Suppressor macrophage (primary cell): ENCODE data around the gene LRRC8E.

Experiments used
- DNase-seq, 4 experiments: peaks; one replicate each; pipeline ENCODE4 v3.0.0-alpha.2; 2020 to 2022

Gene LRRC8E

DNA sequence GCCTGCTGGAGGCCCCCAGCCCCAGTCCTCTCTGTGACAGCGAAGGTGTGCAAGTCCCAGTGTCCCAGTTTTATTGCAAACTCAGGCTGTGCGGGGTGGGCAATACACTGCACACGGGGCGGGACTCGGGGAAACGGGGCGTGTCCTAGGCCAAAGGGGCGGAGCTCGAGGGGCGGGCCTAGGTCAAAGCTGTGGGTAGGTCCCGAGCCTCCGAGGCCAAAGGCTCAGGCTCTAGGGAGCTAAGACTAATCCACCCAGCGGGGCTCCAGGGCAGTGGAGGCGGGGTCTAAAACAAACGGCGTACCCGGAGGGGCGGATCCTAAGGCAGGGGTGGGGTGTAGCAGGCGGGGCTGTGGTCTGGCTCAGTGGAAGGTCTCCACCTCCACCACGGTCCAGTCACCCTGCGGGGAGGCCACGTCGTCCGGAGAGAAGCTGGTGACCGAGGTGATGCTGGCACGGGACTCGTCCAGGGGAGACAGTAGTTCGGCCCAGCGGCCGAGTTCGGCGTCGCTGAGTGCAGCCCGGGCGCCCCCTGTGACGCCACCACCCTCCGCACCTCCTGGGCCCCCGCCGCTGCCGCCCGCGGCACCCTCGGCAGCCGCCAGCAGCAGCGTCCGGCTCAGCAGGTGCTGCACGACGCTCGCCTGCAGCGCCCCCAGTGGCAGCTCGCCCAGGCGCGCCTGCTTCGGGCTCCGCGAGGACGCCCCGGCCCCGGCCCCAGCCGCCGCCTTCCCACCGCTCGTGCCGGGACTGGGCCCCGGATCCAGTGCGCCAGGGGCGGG, 19.4 kb upstream of the LRRC8E start:
- DNase-seq = peak; percentile 69 to 90 (median 80)

- DNase-seq = peak; percentile 21 to 72 (median 52)
These were observed 18.8 kb upstream of the LRRC8E start for GRCh38 chr19:7869453-7869909.

DNA sequence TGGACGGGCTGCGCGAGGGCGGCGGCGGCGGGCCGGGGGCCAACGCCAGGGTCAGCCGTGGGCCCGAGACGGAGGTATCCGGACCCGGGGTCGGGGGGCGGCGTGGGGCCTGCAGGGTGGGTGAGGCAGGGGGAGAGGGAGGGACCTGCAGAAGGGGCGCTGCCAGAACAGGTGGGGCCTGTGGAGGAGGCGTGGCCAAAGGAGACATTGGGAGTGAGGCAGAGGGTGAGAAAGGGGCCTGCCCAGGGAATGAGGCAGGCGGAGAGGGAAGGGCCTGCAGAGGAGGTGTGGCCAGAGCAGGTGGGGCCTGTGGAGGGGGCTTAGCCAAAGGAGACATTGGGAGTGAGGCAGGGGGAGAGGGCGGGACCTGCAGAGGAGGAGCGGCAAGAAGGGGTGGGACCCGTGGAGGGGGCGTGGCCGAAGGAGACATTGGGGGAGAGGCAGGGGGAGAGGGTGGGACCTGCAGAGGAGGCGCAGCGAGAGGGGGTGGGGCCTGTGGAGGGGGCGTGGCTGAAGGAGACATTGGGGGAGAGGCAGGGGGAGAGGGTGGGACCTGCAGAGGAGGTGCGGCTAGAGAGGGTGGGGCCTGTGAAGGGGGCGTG, 18.3 kb upstream of the LRRC8E start:
- DNase-seq = peak in 1 of 4 experiments; percentile 27

GRCh38 chr19:7870571-7871436, 17.5 kb upstream of the LRRC8E start:
- DNase-seq = peak; percentile 16 to 55 (median 39)

GRCh38 chr19:7871437-7872305, 16.6 kb upstream of the LRRC8E start:
- peak; percentile 78 to 88 (median 83) for DNase-seq

DNA sequence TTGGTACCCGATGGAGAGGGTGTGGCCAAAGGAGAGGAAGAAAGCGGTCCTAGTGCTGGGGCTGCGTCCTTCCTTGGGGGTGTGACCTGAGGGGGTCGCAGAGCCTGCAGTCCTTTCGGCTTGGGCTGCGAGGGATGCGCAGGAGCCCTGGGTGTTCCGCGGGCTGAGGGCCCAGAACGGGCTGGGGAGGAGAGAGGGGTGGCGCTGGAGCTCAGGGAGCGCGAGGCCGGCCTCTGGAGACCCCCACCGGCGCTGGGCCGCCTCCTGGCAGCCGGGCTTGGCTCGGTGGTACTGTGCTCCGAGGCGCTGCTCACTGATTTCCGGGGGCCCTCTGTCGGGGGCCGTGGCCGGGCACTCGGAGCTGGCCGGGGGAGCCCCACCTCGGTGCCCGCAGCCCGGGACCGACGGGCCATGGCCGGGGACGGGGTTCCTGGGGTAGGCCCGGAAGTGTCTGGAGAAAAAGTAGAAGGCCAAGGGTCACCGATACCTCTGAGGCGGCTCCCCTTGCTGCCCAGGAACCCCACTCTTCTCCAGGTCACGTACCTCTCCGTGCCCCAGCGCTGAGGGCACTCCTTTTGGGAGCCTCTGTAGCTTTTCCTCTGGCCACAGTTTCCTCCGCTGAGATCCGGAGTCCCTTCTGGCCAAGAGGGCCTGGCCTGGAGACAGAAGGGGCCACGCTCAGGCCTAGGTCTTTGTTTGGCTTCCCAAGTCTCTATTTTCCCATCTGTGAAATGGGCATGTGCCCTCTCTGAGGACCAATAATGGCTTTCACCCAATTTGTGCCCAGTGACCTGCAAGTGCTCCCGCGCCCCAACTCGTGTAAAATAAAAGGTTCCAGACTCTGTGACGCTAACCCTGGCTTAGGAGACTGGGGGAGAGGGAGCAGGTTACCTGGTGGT, 15.8 kb upstream of the LRRC8E start:
- no peak for DNase-seq

- no peak for DNase-seq
These were observed 14.8 kb upstream of the LRRC8E start for GRCh38 chr19:7873304-7874075.

GRCh38 chr19:7874076-7874896, 14.0 kb upstream of the LRRC8E start, which contains the start of gene PRR36:
TSS of gene PRR36 (minus strand) at chr19:7874390. CDS start at chr19:7873689, 701 bp downstream.
- no peak for DNase-seq

GRCh38 chr19:7874897-7875273, 13.4 kb upstream of the LRRC8E start:
- no peak for DNase-seq

GRCh38 chr19:7877249-7877836, 11.0 kb upstream of the LRRC8E start:
- DNase-seq = no peak

DNA sequence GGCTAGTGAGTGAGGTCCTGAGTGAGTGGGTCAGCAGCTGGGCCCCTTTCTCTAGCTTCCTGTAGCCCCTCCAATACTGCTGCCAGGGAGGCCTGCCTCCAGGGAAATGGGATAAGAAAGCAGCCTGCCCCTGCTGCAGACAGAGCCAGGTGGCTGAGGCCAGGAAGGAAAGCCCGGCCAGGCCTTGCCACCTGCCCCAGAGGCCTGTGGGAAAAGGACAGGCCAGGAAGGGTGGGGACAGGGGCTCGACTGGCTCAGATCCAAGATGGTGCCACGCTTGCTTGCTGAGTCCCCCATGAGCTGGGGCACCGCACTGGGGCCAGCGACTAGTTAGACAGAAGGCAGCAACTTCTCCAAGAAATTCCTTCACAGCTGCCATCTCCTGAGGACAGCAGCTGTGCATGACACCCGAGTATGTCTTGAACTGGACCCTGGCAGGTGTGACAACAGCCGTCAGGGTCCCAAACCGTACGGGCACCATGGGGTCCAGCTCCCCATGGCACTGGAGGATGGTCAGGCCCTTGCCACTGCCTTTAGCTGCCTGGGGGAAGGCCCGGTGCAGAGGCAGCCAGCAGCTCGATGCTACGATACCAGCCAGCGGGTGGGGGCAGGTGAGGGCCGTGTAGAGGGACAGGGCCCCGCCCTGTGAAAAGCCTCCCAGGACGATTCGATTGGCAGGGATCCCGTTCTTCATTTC, 9.1 kb upstream of the LRRC8E start:
- no peak for DNase-seq

GRCh38 chr19:7879836-7880235, 8.5 kb upstream of the LRRC8E start:
- DNase-seq = no peak

GRCh38 chr19:7881910-7882309, 6.4 kb upstream of the LRRC8E start:
- no peak for DNase-seq

DNA sequence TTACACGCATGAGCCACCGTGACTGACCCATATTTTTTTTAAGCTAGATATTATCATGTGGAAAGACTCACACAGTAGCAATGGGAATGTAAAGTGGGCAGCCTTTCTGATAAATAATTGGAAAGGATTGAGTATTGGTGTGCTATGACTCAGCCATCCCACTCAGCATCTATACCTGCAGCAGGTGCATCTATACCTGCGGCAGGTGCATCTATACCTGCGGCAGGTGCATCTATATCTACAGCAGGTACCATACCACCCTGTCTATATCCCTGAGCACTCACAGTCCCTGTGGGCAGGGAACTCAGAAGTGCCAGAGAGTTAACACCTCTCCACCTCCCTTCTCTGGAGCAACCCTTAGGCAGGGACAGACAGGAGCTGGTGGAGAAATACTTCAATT, 5.2 kb upstream of the LRRC8E start:
- DNase-seq = no peak

GRCh38 chr19:7883796-7884570, 4.3 kb upstream of the LRRC8E start:
- DNase-seq = peak in 2 of 4 experiments; percentile 31 to 35

- DNase-seq = no peak
These were observed 2.5 kb upstream of the LRRC8E start for GRCh38 chr19:7885818-7886217.

DNA sequence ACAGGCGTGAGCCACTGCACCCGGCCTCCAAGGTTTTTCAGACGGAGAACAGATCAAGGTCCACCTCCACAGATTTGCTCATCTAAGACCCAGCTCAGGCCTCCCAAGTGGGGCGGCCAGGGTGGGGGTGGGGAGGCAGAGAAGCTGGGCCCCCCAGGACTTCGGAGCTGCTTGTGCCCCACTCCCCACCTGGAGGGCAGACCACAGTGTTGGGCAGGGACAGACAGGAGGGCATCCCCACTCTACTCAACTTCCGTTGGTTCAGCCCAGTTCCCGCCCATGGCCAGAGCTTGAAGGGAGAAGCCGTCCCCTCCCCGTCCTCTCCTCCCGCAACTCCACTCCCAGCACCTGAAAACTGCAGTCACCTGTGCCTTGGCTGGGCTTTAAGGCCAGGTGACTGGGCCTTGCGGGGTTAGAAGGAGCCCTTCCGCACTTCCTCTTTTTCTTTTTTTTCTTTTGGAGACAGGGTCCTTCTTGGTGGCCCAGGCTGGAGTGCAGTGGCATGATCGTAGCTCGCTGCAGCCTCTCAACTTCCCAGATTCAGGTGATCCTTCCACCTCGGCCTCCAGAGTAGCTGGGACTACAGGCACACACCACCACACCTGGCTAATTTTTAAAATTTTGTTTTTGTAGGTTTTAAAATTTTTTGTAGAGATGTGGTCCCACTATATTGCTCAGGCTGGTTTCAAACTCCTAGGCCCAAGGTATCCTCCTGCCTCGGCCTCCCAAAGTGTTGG, 734 bp upstream of the LRRC8E start:
- no peak for DNase-seq
